SK-N-SH (cell line): ENCODE results near the gene SPINT2. TPM values are rescaled to one million over a fixed set of nuclear protein-coding genes. Genes with fewer than 3 reads are reported as not detected.

Source experiments
- CTCF ChIA-PET: fragments of 300-600, 350-600 bp; formaldehyde crosslinking; extraction: SDS; loops from one replicate; lab custom pipeline; 2021; lab: Yijun Ruan, JAX
- POLR2A ChIA-PET: fragments of 350-600 bp; sonication (Branson Sonifier 250); formaldehyde crosslinking; extraction: SDS; loops from one replicate; lab custom pipeline; 2020; ENCODE audit warnings: antibody characterized with exemption, inconsistent platforms; lab: Yijun Ruan, JAX
- DNase-seq: peaks from one replicate; pipeline ENCODE4 v3.0.0; 2012
- H2AFZ ChIP-seq: fragments of 200-600 bp; sonication (generic); 2 replicates; pipeline ENCODE4 v1.8.1; 2016; ENCODE audit warnings: antibody characterized with exemption, mild to moderate bottlenecking, low read depth
- H3F3A ChIP-seq: fragments of 200-600 bp; sonication (generic); replicated peaks from 2 replicates; pipeline ENCODE3; 2016; ENCODE audit warnings: antibody characterized with exemption, mild to moderate bottlenecking; ENCODE audit not compliant: insufficient read depth
- H3K27ac ChIP-seq, 2 experiments: fragments of 200-500 bp in 1 of 2; fragments of 200-600 bp in 1 of 2; sonication (Bioruptor generic) in 1 of 2; sonication (generic), shearing (Covaris generic) in 1 of 2; 2 replicates each; pipeline versions ENCODE4 v1.5.1 to v1.6.1; 2014 to 2016; ENCODE audit warnings: low read depth in 2 of 2, inconsistent platforms in 1 of 2, low read length in 1 of 2, mild to moderate bottlenecking in 1 of 2, mixed read lengths in 1 of 2
- H3K27me3 ChIP-seq: fragments of 200-600 bp; sonication (generic), shearing (Covaris generic); 2 replicates; pipeline ENCODE4 v1.6.1; 2016; ENCODE audit warnings: mixed run types; ENCODE audit not compliant: insufficient read depth
- H3K36me3 ChIP-seq, 2 experiments: fragments of 200-500 bp in 1 of 2; fragments of 200-600 bp in 1 of 2; sonication (Bioruptor generic) in 1 of 2; sonication (generic) in 1 of 2; replicated peaks in 1 of 2; 2 replicates each; pipeline versions ENCODE3 to v1.5.1; 2014 to 2016; ENCODE audit warnings: low read length in 1 of 2, mild to moderate bottlenecking in 1 of 2; ENCODE audit not compliant: insufficient read depth in 2 of 2, control insufficient read depth in 1 of 2
- H3K4me1 ChIP-seq, 2 experiments: fragments of 200-500 bp in 1 of 2; fragments of 200-600 bp in 1 of 2; sonication (Bioruptor generic) in 1 of 2; sonication (generic), shearing (Covaris generic) in 1 of 2; 2 replicates each; pipeline versions ENCODE4 v1.5.1 to v1.6.1; 2014 to 2016; ENCODE audit warnings: low read depth in 1 of 2, low read length in 1 of 2, mixed run types in 1 of 2; ENCODE audit not compliant: insufficient read depth in 2 of 2, control insufficient read depth in 1 of 2
- H3K4me2 ChIP-seq: fragments of 200-600 bp; sonication (generic), shearing (Covaris generic); 2 replicates; pipeline ENCODE4 v1.6.1; 2017; ENCODE audit warnings: mixed run types
- H3K4me3 ChIP-seq, 2 experiments: fragments of 200-500 bp in 1 of 2; fragments of 200-600 bp in 1 of 2; sonication (Bioruptor generic) in 1 of 2; sonication (generic), shearing (Covaris generic) in 1 of 2; 2 replicates each; pipeline versions ENCODE4 v1.5.1 to v1.8.1; 2014 to 2016; ENCODE audit warnings: low read depth in 2 of 2, inconsistent platforms in 1 of 2, low read length in 1 of 2, mild to moderate bottlenecking in 1 of 2, mixed read lengths in 1 of 2, moderate library complexity in 1 of 2
- H3K79me2 ChIP-seq: fragments of 200-600 bp; sonication (generic); 2 replicates; pipeline ENCODE4 v1.8.1; 2017; ENCODE audit warnings: mild to moderate bottlenecking; ENCODE audit not compliant: insufficient read depth
- H3K9ac ChIP-seq: fragments of 200-600 bp; sonication (generic); 2 replicates; pipeline ENCODE4 v1.6.1; 2017; ENCODE audit warnings: mixed run types
- H3K9me2 ChIP-seq: fragments of 200-600 bp; sonication (generic); 2 replicates; pipeline ENCODE4 v1.6.1; 2017; ENCODE audit warnings: mixed run types
- H3K9me3 ChIP-seq: fragments of 200-600 bp; sonication (generic); 2 replicates; pipeline ENCODE4 v1.6.1; 2017; ENCODE audit warnings: mixed run types, mild to moderate bottlenecking, moderate library complexity
- H4K20me1 ChIP-seq: fragments of 200-600 bp; sonication (generic); 2 replicates; pipeline ENCODE4 v1.6.1; 2017; ENCODE audit warnings: mild to moderate bottlenecking, mixed run types; ENCODE audit not compliant: insufficient read depth
- CTCF ChIP-seq: fragments of 200-600 bp; sonication (generic); IDR thresholded peaks from 2 replicates; pipeline ENCODE4 v1.6.1; 2017; ENCODE audit warnings: antibody characterized with exemption, mild to moderate bottlenecking, moderate library complexity
- EP300 ChIP-seq, 2 experiments: IDR thresholded peaks; 2 replicates each; pipeline versions ENCODE4 v1.4.0 to v1.6.1; 2012; ENCODE audit warnings: borderline replicate concordance in 1 of 2, low read depth in 1 of 2, low read length in 1 of 2
- EZH2phosphoT487 ChIP-seq: fragments of 200-600 bp; sonication (generic); IDR thresholded peaks from 2 replicates; pipeline ENCODE4 v1.6.1; 2017; ENCODE audit warnings: low read depth, mixed run types, mild to moderate bottlenecking, antibody characterized with exemption, moderate library complexity, borderline replicate concordance
- FOXJ3 ChIP-seq: sonication (generic); formaldehyde crosslinking; IDR thresholded peaks from 2 replicates; pipeline ENCODE4 v1.5.1; 2020; ENCODE audit warnings: mild to moderate bottlenecking, missing genetic modification reagents
- GATA2 ChIP-seq: sonication (generic); formaldehyde crosslinking; IDR thresholded peaks from 2 replicates; pipeline ENCODE4 v1.5.0; 2020; ENCODE audit warnings: mild to moderate bottlenecking, missing genetic modification reagents
- IRF3 ChIP-seq: fragments of 150-350 bp; IDR thresholded peaks from 2 replicates; pipeline ENCODE4 v1.6.1; 2016; ENCODE audit warnings: mild to moderate bottlenecking, low read depth, low read length
- JUND ChIP-seq: IDR thresholded peaks from 2 replicates; pipeline ENCODE4 v1.4.0; 2012
- MAX ChIP-seq: IDR thresholded peaks from 2 replicates; pipeline ENCODE4 v1.4.0; 2012; ENCODE audit warnings: low read depth
- MXI1 ChIP-seq: IDR thresholded peaks from 2 replicates; pipeline ENCODE4 v1.6.1; 2012; ENCODE audit warnings: mild to moderate bottlenecking, low read depth, low read length, improper control_type of control experiment
- PBX3 ChIP-seq: IDR thresholded peaks from 2 replicates; pipeline ENCODE4; 2012
- POLR2AphosphoS5 ChIP-seq: IDR thresholded peaks from 2 replicates; pipeline ENCODE4 v1.6.1; 2012; ENCODE audit warnings: low read depth, low read length
- RCOR1 ChIP-seq: fragments of 150-350 bp; IDR thresholded peaks from 2 replicates; pipeline ENCODE4 v1.6.1; 2017; ENCODE audit warnings: antibody characterized with exemption, low read length
- REST ChIP-seq: IDR thresholded peaks from 2 replicates; pipeline ENCODE4 v1.6.1; 2012; ENCODE audit warnings: mild to moderate bottlenecking, low read depth, low read length, moderate library complexity
- RXRA ChIP-seq: IDR thresholded peaks from 2 replicates; pipeline ENCODE4 v1.4.0; 2012; ENCODE audit warnings: low read depth, mild to moderate bottlenecking, borderline replicate concordance
- SMC3 ChIP-seq: IDR thresholded peaks from 2 replicates; pipeline ENCODE4 v1.6.1; 2012; ENCODE audit warnings: low read depth, low read length, improper control_type of control experiment
- TAF1 ChIP-seq: IDR thresholded peaks from 2 replicates; pipeline ENCODE4 v1.6.1; 2012; ENCODE audit warnings: low read depth, mild to moderate bottlenecking, low read length, moderate library complexity, borderline replicate concordance
- USF1 ChIP-seq: IDR thresholded peaks from 2 replicates; pipeline ENCODE4 v1.4.0; 2012; ENCODE audit warnings: low read depth, borderline replicate concordance
- YY1 ChIP-seq: IDR thresholded peaks from 2 replicates; pipeline ENCODE4 v1.4.0; 2012; ENCODE audit warnings: low read depth, mild to moderate bottlenecking
- ZBTB33 ChIP-seq: IDR thresholded peaks from 2 replicates; pipeline ENCODE4 v1.4.0; 2012; ENCODE audit warnings: low read depth, borderline replicate concordance
- WGBS: methylation state at CpG from one replicate; pipeline ENCODE4 v1.1.6; 2017; ENCODE audit warnings: low lambda C conversion rate; 5-methylcytosine and 5-hydroxymethylcytosine counted together
- polyA plus RNA-seq, 3 experiments: library from polyadenylated mRNA; depleted of rRNA; stranded (reverse); fragments of >200 nt; gene quantifications; 2 replicates each; pipeline ENCODE4 v1.2.3, GENCODE V29; 2012

The SPINT2 gene
- polyA plus RNA-seq, 1 of the 3 experiments (the other 2 are of a cell fraction): 1.0 TPM

GRCh38 chr19:38324431-38324830, 60.1 kb downstream of the SPINT2 start:
- no peak overlapping the region for H3K4me2 ChIP-seq
- CTCF ChIA-PET: no interaction called here
- no peaks in the 10 kb centered on the region for H3K9me3 ChIP-seq
- H3K27me3 ChIP-seq: 0 out of 2 replicates have a peak, but pooled peaks cover 9% of the 10 kb centered on the region
- peaks cover 0 to 12% of the 10 kb centered on the region in 2 experiments; a peak in 1 of 4 replicates for H3K4me1 ChIP-seq
- DNase-seq: no peak
- no peak overlapping the region for H2AFZ ChIP-seq
- H3K36me3 ChIP-seq: no peaks in the 10 kb centered on the region
- TF ChIP-seq JUND: no peak
- no peak for TF ChIP-seq CTCF
- no peak for TF ChIP-seq EZH2phosphoT487
- TF ChIP-seq RCOR1: no peak
- TF ChIP-seq FOXJ3 (CRISPR knock-in tag): no peak
- no peak for TF ChIP-seq SMC3
- no peak for TF ChIP-seq PBX3
- TF ChIP-seq REST: no peak
- TF ChIP-seq EP300 (IDR thresholded peaks at IDR 0.05; ENCODE audit: borderline replicate concordance in 1 of 2, low read depth in 1 of 2, low read length in 1 of 2): no peak
- TF ChIP-seq IRF3: no peak
- no peak for TF ChIP-seq YY1
- TF ChIP-seq RXRA: no peak
- TF ChIP-seq GATA2 (CRISPR knock-in tag): no peak
- no peak for TF ChIP-seq USF1
- no peak for TF ChIP-seq MXI1
- no peak for TF ChIP-seq MAX
- TF ChIP-seq ZBTB33: no peak
- TF ChIP-seq POLR2AphosphoS5: no peak
- no peak for TF ChIP-seq TAF1
- TF ChIP-seq, all 33 proteins: peak for 0
- H3F3A ChIP-seq: no peaks in the 10 kb centered on the region
- no peaks in the 10 kb centered on the region for H3K9me2 ChIP-seq
- WGBS: 75% methylated on average over 4 of the region's 4 CpGs
- no peak overlapping the region for H3K4me3 ChIP-seq
- H4K20me1 ChIP-seq: no peaks in the 10 kb centered on the region
- H3K9ac ChIP-seq: no peak overlapping the region
- no peak overlapping the region for H3K27ac ChIP-seq
- POLR2A ChIA-PET: no interaction called here
- no peaks in the 10 kb centered on the region for H3K79me2 ChIP-seq
